ACC112 (cell line): Measurements from ENCODE around the gene NUP214.
A peak's percentile ranks its signal among the peaks of the same experiment; 100 is the strongest.
"Not testable (repeated sequence)": the region's sequence is repeated elsewhere in the genome, so short reads cannot be mapped to it uniquely, and the experiment has no call there.

Source experiments
- H2AFZ ChIP-seq: fragments of 200-600 bp; sonication (generic); one replicate; pipeline ENCODE4 v1.6.0; 2017; ENCODE audit warnings: antibody characterized with exemption, low read length; ENCODE audit not compliant: unreplicated experiment
- H3K27ac ChIP-seq: fragments of 200-600 bp; sonication (generic); 2 replicates; pipeline ENCODE4 v1.5.1; 2014; ENCODE audit warnings: low read depth, mild to moderate bottlenecking, antibody characterized with exemption, low read length, moderate library complexity
- H3K27me3 ChIP-seq: fragments of 200-600 bp; sonication (generic); 2 replicates; pipeline ENCODE4 v1.6.1; 2014; ENCODE audit warnings: mild to moderate bottlenecking, antibody characterized with exemption, low read length, moderate library complexity, mixed read lengths; ENCODE audit not compliant: insufficient read depth
- H3K36me3 ChIP-seq: fragments of 200-600 bp; sonication (generic); 2 replicates; pipeline ENCODE4 v1.6.1; 2016; ENCODE audit warnings: mild to moderate bottlenecking, antibody characterized with exemption, low read length, moderate library complexity, mixed read lengths; ENCODE audit not compliant: insufficient read depth
- H3K4me1 ChIP-seq: fragments of 200-600 bp; sonication (generic); one replicate; pipeline ENCODE4 v1.6.1; 2016; ENCODE audit warnings: low read length, mixed read lengths; ENCODE audit not compliant: insufficient read depth, unreplicated experiment, control insufficient read depth
- H3K4me3 ChIP-seq: fragments of 200-600 bp; sonication (generic); 2 replicates; pipeline ENCODE4 v1.5.1; 2014; ENCODE audit warnings: mild to moderate bottlenecking, low read depth, low read length
- H3K79me2 ChIP-seq: fragments of 200-600 bp; sonication (generic); one replicate; pipeline ENCODE4 v1.6.0; 2016; ENCODE audit warnings: low read length; ENCODE audit not compliant: control insufficient read depth, unreplicated experiment, insufficient read depth

Gene NUP214

DNA sequence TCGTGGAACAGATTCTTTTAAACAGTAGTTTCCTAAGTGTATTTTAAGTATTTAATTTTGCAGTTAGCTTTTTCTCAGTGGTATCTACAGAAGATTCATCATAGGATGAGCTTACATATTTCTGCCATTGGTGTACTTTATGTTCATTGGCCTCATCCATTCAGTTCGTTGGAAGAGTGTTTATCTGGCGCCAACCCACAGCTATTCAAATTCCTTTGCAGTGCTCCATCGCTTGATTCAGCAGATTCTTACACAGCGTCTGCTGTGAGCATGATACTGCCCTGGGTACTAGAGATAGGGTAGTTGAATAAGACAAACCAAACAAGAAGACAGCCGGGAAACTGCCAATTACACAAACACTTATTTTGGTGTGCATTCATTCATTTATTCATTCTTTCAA, 55.1 kb downstream of the NUP214 start:
- peak overlapping the region; percentile 72 for H3K27ac ChIP-seq
- no peak overlapping the region for H2AFZ ChIP-seq
- H3K4me1 ChIP-seq = peaks cover 26% of the 10 kb centered on the region
- H3K27me3 ChIP-seq = no peaks in the 10 kb centered on the region
- no peaks in the 10 kb centered on the region for H3K79me2 ChIP-seq
- H3K4me3 ChIP-seq = no peak overlapping the region
- H3K36me3 ChIP-seq = peaks cover 7% of the 10 kb centered on the region; the same call in 1 of the 2 replicates

DNA sequence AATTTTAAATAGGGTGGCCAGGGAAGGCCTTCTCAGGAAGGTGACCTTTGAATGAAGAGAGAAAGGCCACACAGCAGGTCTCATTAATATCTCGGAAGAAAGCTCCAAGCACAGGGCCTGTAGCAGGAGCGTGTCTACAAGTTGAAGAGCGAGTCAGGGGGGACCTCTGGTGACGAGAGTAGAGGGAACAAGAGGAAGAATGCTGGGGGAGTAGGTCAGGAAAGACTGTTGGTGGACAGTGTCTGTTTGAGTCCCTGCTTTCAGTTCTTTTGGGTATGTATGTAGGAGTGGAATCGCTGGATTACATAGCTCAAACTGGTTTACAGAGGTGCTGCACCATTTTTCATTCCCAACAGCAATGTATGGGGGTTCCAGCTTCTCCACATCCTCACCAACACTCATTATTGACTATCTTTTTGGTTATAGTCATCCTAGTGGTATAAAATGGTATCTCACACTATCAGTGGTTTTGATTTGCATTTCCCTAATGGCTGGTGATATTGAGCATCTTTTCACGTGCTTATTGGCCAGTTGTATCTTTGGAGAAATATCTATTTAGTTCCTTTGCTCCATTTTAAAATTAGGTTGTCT, 55.8 kb downstream of the NUP214 start:
- Histone ChIP-seq H3K4me3 (no peak overlapping the region), H3K4me1 (peaks cover 26% of the 10 kb centered on the region), H3K27ac (peak overlapping the region; percentile 42), H3K36me3 (peaks cover 6% of the 10 kb centered on the region; the same call in 1 of the 2 replicates), H3K79me2 (no peaks in the 10 kb centered on the region), H2AFZ (no peak overlapping the region), H3K27me3 (no peaks in the 10 kb centered on the region)

DNA sequence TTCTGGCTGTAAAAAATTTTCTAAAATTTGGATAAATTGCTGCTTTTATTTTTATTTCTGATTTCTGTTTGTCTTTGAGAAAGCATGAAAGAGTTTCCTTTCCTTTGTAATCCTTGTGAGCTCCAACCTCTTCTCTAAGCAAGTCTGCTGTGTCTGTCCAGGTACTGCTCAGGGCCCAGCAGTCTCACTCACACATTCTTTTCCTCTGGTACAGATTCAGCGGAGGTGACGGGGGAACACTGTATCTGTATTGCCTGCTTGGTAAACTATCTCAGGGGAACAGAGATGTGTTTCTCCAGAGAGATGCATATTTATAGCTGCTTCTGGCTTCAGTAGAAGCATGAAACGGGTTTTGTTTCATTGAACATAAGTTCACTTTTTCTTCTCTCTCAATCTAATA, 60.5 kb downstream of the NUP214 start:
- Histone ChIP-seq H3K27me3 (no peaks in the 10 kb centered on the region), H3K36me3 (peaks cover 10% of the 10 kb centered on the region), H2AFZ (no peak overlapping the region), H3K4me3 (no peak overlapping the region), H3K79me2 (no peaks in the 10 kb centered on the region), H3K4me1 (peaks cover 2% of the 10 kb centered on the region), H3K27ac (no peak overlapping the region)

GRCh38 chr9:131186622-131187021, 61.2 kb downstream of the NUP214 start:
- no peak overlapping the region for H3K4me3 ChIP-seq
- no peaks in the 10 kb centered on the region for H3K27me3 ChIP-seq
- no peaks in the 10 kb centered on the region for H3K79me2 ChIP-seq
- H3K27ac ChIP-seq = no peak overlapping the region
- peaks cover 10% of the 10 kb centered on the region for H3K36me3 ChIP-seq
- no peaks in the 10 kb centered on the region for H3K4me1 ChIP-seq
- H2AFZ ChIP-seq = no peak overlapping the region

DNA sequence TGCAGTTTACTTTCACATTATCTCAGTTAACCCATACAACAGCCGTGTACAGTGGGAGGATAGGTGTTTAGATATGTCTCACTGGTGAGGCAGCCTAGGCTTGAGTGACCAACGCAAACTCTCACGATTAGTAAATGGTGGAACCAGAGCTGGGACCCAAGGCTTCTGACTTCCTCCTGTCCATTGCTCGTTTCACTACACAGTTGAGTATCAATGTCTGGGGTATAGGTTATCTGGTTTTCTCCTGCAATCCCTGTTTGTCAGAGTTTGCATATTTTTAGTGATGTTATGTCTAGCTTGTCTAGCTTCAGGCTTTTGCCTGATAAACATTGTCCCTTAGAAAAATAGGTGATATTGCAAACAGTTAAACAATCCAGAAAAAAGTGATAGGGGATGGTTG, 62.6 kb downstream of the NUP214 start:
- Histone ChIP-seq H3K27me3 (no peaks in the 10 kb centered on the region), H3K79me2 (no peaks in the 10 kb centered on the region), H3K36me3 (peaks cover 13% of the 10 kb centered on the region), H3K27ac (no peak overlapping the region), H3K4me3 (no peak overlapping the region), H3K4me1 (no peaks in the 10 kb centered on the region), H2AFZ (no peak overlapping the region)

DNA sequence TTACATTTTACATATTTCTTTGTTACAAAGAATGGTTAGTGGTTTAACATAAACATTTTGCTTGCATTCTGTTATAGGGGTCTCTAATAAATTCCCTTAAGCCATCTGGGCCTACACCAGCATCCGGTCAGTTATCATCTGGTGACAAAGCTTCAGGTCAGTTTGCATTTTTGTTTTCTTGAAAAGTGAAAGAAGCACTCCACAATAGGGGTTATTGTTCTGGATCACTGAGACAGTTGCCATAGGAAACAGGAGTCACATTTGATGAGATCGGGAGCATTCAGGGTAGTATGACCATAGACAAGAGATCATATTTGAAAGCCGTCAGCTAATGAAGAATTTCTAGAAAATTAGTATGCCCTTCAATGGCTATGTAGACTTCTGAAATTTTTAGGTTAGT, 63.6 kb downstream of the NUP214 start:
- H3K4me3 ChIP-seq = no peak overlapping the region
- H3K36me3 ChIP-seq = peaks cover 13% of the 10 kb centered on the region
- H3K79me2 ChIP-seq = no peaks in the 10 kb centered on the region
- H3K4me1 ChIP-seq = no peaks in the 10 kb centered on the region
- H3K27ac ChIP-seq = no peak overlapping the region
- H2AFZ ChIP-seq = no peak overlapping the region
- no peaks in the 10 kb centered on the region for H3K27me3 ChIP-seq

GRCh38 chr9:131190191-131190590, 64.8 kb downstream of the NUP214 start:
- Histone ChIP-seq H3K36me3 (peaks cover 13% of the 10 kb centered on the region), H3K79me2 (no peaks in the 10 kb centered on the region), H2AFZ (no peak overlapping the region), H3K4me3 (no peak overlapping the region), H3K27me3 (no peaks in the 10 kb centered on the region), H3K27ac (no peak overlapping the region), H3K4me1 (no peaks in the 10 kb centered on the region)

GRCh38 chr9:131191032-131191431, 65.6 kb downstream of the NUP214 start:
- H2AFZ ChIP-seq, H3K27ac ChIP-seq, H3K4me1 ChIP-seq, H3K79me2 ChIP-seq, H3K4me3 ChIP-seq, H3K27me3 ChIP-seq: not testable (repeated sequence)
- H3K36me3 ChIP-seq = peaks cover 13% of the 10 kb centered on the region

DNA sequence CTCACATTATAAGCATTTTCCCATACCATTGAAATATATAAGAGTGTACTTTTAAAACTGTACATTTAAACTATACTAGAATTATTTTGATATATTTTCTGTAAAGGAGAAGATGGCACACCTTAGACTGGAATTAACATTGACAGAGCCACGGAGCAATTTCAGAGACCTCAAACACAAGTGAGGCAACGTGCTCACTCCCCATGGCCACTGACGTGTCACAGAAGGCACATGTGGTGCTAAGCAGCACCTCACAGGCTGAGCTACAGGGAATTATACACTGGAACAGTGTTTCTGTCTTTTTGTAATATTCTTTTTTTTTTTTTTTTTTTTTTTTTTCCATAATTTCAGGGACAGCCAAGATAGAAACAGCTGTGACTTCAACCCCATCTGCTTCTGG, 66.5 kb downstream of the NUP214 start:
- no peak overlapping the region for H2AFZ ChIP-seq
- H3K36me3 ChIP-seq = peaks cover 20% of the 10 kb centered on the region
- H3K27ac ChIP-seq = no peak overlapping the region
- H3K4me1 ChIP-seq = no peaks in the 10 kb centered on the region
- no peaks in the 10 kb centered on the region for H3K79me2 ChIP-seq
- no peaks in the 10 kb centered on the region for H3K27me3 ChIP-seq
- H3K4me3 ChIP-seq = no peak overlapping the region

GRCh38 chr9:131193051-131193450, 67.7 kb downstream of the NUP214 start:
- Histone ChIP-seq H3K27ac (no peak overlapping the region), H3K4me1 (no peaks in the 10 kb centered on the region), H3K36me3 (peaks cover 25% of the 10 kb centered on the region), H3K4me3 (no peak overlapping the region), H3K27me3 (no peaks in the 10 kb centered on the region), H2AFZ (no peak overlapping the region), H3K79me2 (no peaks in the 10 kb centered on the region)

GRCh38 chr9:131194762-131195161, 69.4 kb downstream of the NUP214 start:
- Histone ChIP-seq H3K27ac (no peak overlapping the region), H3K36me3 (peaks cover 30% of the 10 kb centered on the region), H3K4me1 (no peaks in the 10 kb centered on the region), H3K79me2 (no peaks in the 10 kb centered on the region), H2AFZ (no peak overlapping the region), H3K27me3 (no peaks in the 10 kb centered on the region), H3K4me3 (no peak overlapping the region)
